ENCODE results near the gene RNF208. TPM values are rescaled to one million over a fixed set of nuclear protein-coding genes. Genes with fewer than 3 reads are reported as not detected.

The RNF208 gene
- total RNA-seq, 1 donor from 2014 or later = not detected

- Histone ChIP-seq H3K4me3 (ENCODE audit: low read length in 3 of 3) (no peak overlapping the region), H3K27ac (ENCODE audit: low read depth, low read length) (no peak overlapping the region), H3K9me3 (ENCODE audit: control insufficient read depth in 3 of 3, low read length in 3 of 3) (no peaks in the 10 kb centered on the region), H3K9ac (ENCODE audit: low read depth in 1 of 3, low read length in 3 of 3) (no peak overlapping the region), H3K36me3 (ENCODE audit: control insufficient read depth in 3 of 3, insufficient read depth in 3 of 3, low read length in 3 of 3) (no peaks in the 10 kb centered on the region), H3K4me1 (ENCODE audit: control insufficient read depth in 3 of 3, insufficient read depth in 3 of 3, low read length in 3 of 3) (peaks cover 6 to 19% (median 7%) of the 10 kb centered on the region in 3 donors), H3K27me3 (ENCODE audit: control insufficient read depth in 3 of 3, insufficient read depth in 3 of 3, low read length in 3 of 3) (peaks cover 48 to 57% (median 54%) of the 10 kb centered on the region in 3 donors)
Observed at GRCh38 chr9:137227853-137228505, 5.9 kb upstream of the RNF208 start.

- no peak within 1 kb of the TSS for H3K4me3 ChIP-seq (ENCODE audit: low read length in 3 of 3)
- peaks cover 11 to 24% (median 12%) of the 10 kb centered on the region in 3 donors for H3K4me1 ChIP-seq (ENCODE audit: control insufficient read depth in 3 of 3, insufficient read depth in 3 of 3, low read length in 3 of 3)
- no peaks in the 10 kb centered on the region for H3K36me3 ChIP-seq (ENCODE audit: control insufficient read depth in 3 of 3, insufficient read depth in 3 of 3, low read length in 3 of 3)
- H3K9me3 ChIP-seq (ENCODE audit: control insufficient read depth in 3 of 3, low read length in 3 of 3) = no peaks in the 10 kb centered on the region
- H3K27ac ChIP-seq (ENCODE audit: low read depth, low read length) = no peak within 1 kb of the TSS
- peak within 1 kb of the TSS in 1 of 3 donors; percentile 50 for H3K9ac ChIP-seq (ENCODE audit: low read depth in 1 of 3, low read length in 3 of 3)
- peaks cover 48 to 53% (median 51%) of the 10 kb centered on the region in 3 donors for H3K27me3 ChIP-seq (ENCODE audit: control insufficient read depth in 3 of 3, insufficient read depth in 3 of 3, low read length in 3 of 3)
Observed at GRCh38 chr9:137227054-137227852, 5.2 kb upstream of the RNF208 start, which contains the start of gene RNF224. Gene RNF224, plus strand, starts transcription at chr9:137227502. Its CDS starts 834 bp downstream, at chr9:137228336.

GRCh38 chr9:137226338-137227053 lies 4.5 kb upstream of the RNF208 start:
- Histone ChIP-seq H3K4me3 (ENCODE audit: low read length in 3 of 3) (no peak overlapping the region), H3K36me3 (ENCODE audit: control insufficient read depth in 3 of 3, insufficient read depth in 3 of 3, low read length in 3 of 3) (no peaks in the 10 kb centered on the region), H3K9ac (ENCODE audit: low read depth in 1 of 3, low read length in 3 of 3) (peak overlapping the region in 1 of 3 donors; percentile 50), H3K27me3 (ENCODE audit: control insufficient read depth in 3 of 3, insufficient read depth in 3 of 3, low read length in 3 of 3) (peaks cover 45 to 48% (median 46%) of the 10 kb centered on the region in 3 donors), H3K9me3 (ENCODE audit: control insufficient read depth in 3 of 3, low read length in 3 of 3) (no peaks in the 10 kb centered on the region), H3K4me1 (ENCODE audit: control insufficient read depth in 3 of 3, insufficient read depth in 3 of 3, low read length in 3 of 3) (peaks cover 11 to 24% (median 12%) of the 10 kb centered on the region in 3 donors), H3K27ac (ENCODE audit: low read depth, low read length) (no peak overlapping the region)

- Histone ChIP-seq H3K9ac (ENCODE audit: low read depth in 1 of 3, low read length in 3 of 3) (no peak overlapping the region), H3K27me3 (ENCODE audit: control insufficient read depth in 3 of 3, insufficient read depth in 3 of 3, low read length in 3 of 3) (peaks cover 38 to 42% (median 39%) of the 10 kb centered on the region in 3 donors), H3K4me1 (ENCODE audit: control insufficient read depth in 3 of 3, insufficient read depth in 3 of 3, low read length in 3 of 3) (peaks cover 11 to 24% (median 12%) of the 10 kb centered on the region in 3 donors)
Observed at GRCh38 chr9:137225699-137226331, 3.8 kb upstream of the RNF208 start.

GRCh38 chr9:137224830-137225694 lies 3.0 kb upstream of the RNF208 start, which contains the start of gene CYSRT1:
Gene CYSRT1, plus strand, starts transcription at chr9:137225174. Its CDS starts 448 bp downstream, at chr9:137225622.
- Histone ChIP-seq H3K36me3 (ENCODE audit: control insufficient read depth in 3 of 3, insufficient read depth in 3 of 3, low read length in 3 of 3) (no peaks in the 10 kb centered on the region), H3K9ac (ENCODE audit: low read depth in 1 of 3, low read length in 3 of 3) (peak within 1 kb of the TSS; percentile 90 to 99 (median 91)), H3K4me1 (ENCODE audit: control insufficient read depth in 3 of 3, insufficient read depth in 3 of 3, low read length in 3 of 3) (peaks cover 12 to 24% (median 13%) of the 10 kb centered on the region in 3 donors), H3K9me3 (ENCODE audit: control insufficient read depth in 3 of 3, low read length in 3 of 3) (no peaks in the 10 kb centered on the region), H3K27me3 (ENCODE audit: control insufficient read depth in 3 of 3, insufficient read depth in 3 of 3, low read length in 3 of 3) (peaks cover 31 to 35% (median 31%) of the 10 kb centered on the region in 3 donors), H3K27ac (ENCODE audit: low read depth, low read length) (peak within 1 kb of the TSS; percentile 90), H3K4me3 (ENCODE audit: low read length in 3 of 3) (peak within 1 kb of the TSS; percentile 81 to 89 (median 89))

More at GRCh38 chr9:137225699-137226331, 3.8 kb upstream of the RNF208 start:
- H3K36me3 ChIP-seq (ENCODE audit: control insufficient read depth in 3 of 3, insufficient read depth in 3 of 3, low read length in 3 of 3) = no peaks in the 10 kb centered on the region
- H3K4me3 ChIP-seq (ENCODE audit: low read length in 3 of 3) = no peak overlapping the region
- H3K9me3 ChIP-seq (ENCODE audit: control insufficient read depth in 3 of 3, low read length in 3 of 3) = no peaks in the 10 kb centered on the region
- no peak overlapping the region for H3K27ac ChIP-seq (ENCODE audit: low read depth, low read length)

GRCh38 chr9:137223078-137223970 lies 1.3 kb upstream of the RNF208 start:
- H3K27ac ChIP-seq (ENCODE audit: low read depth, low read length) = peak overlapping the region; percentile 90
- H3K9ac ChIP-seq (ENCODE audit: low read depth in 1 of 3, low read length in 3 of 3) = peak overlapping the region; percentile 90 to 99 (median 91)
- H3K27me3 ChIP-seq (ENCODE audit: control insufficient read depth in 3 of 3, insufficient read depth in 3 of 3, low read length in 3 of 3) = peaks cover 15 to 18% (median 16%) of the 10 kb centered on the region in 3 donors
- peaks cover 12 to 32% (median 13%) of the 10 kb centered on the region in 3 donors for H3K4me1 ChIP-seq (ENCODE audit: control insufficient read depth in 3 of 3, insufficient read depth in 3 of 3, low read length in 3 of 3)
- peak overlapping the region; percentile 81 to 89 (median 89) for H3K4me3 ChIP-seq (ENCODE audit: low read length in 3 of 3)
- H3K9me3 ChIP-seq (ENCODE audit: control insufficient read depth in 3 of 3, low read length in 3 of 3) = no peaks in the 10 kb centered on the region
- H3K36me3 ChIP-seq (ENCODE audit: control insufficient read depth in 3 of 3, insufficient read depth in 3 of 3, low read length in 3 of 3) = no peaks in the 10 kb centered on the region

GRCh38 chr9:137221506-137222111 lies 431 bp downstream of the RNF208 start:
- Histone ChIP-seq H3K9ac (ENCODE audit: low read depth in 1 of 3, low read length in 3 of 3) (peak overlapping the region in 1 of 3 donors; percentile 60), H3K36me3 (ENCODE audit: control insufficient read depth in 3 of 3, insufficient read depth in 3 of 3, low read length in 3 of 3) (no peaks in the 10 kb centered on the region), H3K4me3 (ENCODE audit: low read length in 3 of 3) (peak overlapping the region; percentile 22 to 36 (median 30)), H3K27ac (ENCODE audit: low read depth, low read length) (no peak overlapping the region), H3K27me3 (ENCODE audit: control insufficient read depth in 3 of 3, insufficient read depth in 3 of 3, low read length in 3 of 3) (peaks cover 4 to 7% (median 5%) of the 10 kb centered on the region in 3 donors), H3K4me1 (ENCODE audit: control insufficient read depth in 3 of 3, insufficient read depth in 3 of 3, low read length in 3 of 3) (peaks cover 20 to 42% (median 26%) of the 10 kb centered on the region in 3 donors), H3K9me3 (ENCODE audit: control insufficient read depth in 3 of 3, low read length in 3 of 3) (no peaks in the 10 kb centered on the region)

GRCh38 chr9:137221095-137221505 lies 940 bp downstream of the RNF208 start:
- H3K4me3 ChIP-seq (ENCODE audit: low read length in 3 of 3) = no peak overlapping the region
- H3K4me1 ChIP-seq (ENCODE audit: control insufficient read depth in 3 of 3, insufficient read depth in 3 of 3, low read length in 3 of 3) = peaks cover 20 to 43% (median 27%) of the 10 kb centered on the region in 3 donors
- H3K36me3 ChIP-seq (ENCODE audit: control insufficient read depth in 3 of 3, insufficient read depth in 3 of 3, low read length in 3 of 3) = no peaks in the 10 kb centered on the region
- H3K27ac ChIP-seq (ENCODE audit: low read depth, low read length) = no peak overlapping the region
- no peak overlapping the region for H3K9ac ChIP-seq (ENCODE audit: low read depth in 1 of 3, low read length in 3 of 3)
- peaks cover 0 to 2% (median under 1%) of the 10 kb centered on the region in 3 donors for H3K27me3 ChIP-seq (ENCODE audit: control insufficient read depth in 3 of 3, insufficient read depth in 3 of 3, low read length in 3 of 3)
- H3K9me3 ChIP-seq (ENCODE audit: control insufficient read depth in 3 of 3, low read length in 3 of 3) = no peaks in the 10 kb centered on the region
